ENCODE measurements around the gene CRIP2.

The CRIP2 gene

DNA sequence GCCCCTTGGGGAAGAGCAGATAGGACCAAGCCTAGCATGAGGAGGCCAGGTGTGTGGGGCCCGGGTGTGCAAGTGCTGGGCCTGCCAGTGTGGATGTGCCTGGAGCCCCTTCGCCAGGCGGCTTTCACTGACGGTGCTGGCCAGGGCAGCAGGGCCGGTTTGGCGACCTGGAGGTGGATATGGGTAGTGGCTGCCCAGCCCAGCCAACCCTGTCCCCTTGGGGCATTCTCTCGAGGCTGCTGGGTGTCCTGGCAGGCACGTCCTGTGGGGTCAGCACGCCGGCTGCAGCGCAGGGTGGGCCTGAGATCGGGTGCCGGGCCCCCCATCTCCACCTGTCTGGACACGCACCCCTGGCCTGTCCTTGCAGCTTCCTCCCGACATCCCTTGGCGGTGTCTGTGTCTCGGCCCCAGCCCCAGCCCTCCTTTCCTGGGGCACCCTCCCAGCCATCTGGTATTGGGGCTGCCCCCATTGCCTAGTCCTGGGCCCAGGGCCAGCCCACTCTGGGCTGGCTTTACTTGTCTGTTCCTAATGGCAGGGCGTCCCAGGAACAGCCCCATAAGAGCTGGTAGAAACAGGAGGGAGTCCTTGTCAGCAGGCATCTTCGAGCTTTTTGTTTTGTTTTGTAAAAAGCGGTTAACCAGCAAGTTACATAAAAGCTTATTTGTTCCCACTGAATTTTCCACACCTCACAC lies 7.2 kb upstream of the CRIP2 start:
- TF ChIP-seq, protein P1, sequence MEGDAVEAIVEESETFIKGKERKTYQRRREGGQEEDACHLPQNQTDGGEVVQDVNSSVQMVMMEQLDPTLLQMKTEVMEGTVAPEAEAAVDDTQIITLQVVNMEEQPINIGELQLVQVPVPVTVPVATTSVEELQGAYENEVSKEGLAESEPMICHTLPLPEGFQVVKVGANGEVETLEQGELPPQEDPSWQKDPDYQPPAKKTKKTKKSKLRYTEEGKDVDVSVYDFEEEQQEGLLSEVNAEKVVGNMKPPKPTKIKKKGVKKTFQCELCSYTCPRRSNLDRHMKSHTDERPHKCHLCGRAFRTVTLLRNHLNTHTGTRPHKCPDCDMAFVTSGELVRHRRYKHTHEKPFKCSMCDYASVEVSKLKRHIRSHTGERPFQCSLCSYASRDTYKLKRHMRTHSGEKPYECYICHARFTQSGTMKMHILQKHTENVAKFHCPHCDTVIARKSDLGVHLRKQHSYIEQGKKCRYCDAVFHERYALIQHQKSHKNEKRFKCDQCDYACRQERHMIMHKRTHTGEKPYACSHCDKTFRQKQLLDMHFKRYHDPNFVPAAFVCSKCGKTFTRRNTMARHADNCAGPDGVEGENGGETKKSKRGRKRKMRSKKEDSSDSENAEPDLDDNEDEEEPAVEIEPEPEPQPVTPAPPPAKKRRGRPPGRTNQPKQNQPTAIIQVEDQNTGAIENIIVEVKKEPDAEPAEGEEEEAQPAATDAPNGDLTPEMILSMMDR (IDR thresholded peaks at IDR 0.05): no peak

DNA sequence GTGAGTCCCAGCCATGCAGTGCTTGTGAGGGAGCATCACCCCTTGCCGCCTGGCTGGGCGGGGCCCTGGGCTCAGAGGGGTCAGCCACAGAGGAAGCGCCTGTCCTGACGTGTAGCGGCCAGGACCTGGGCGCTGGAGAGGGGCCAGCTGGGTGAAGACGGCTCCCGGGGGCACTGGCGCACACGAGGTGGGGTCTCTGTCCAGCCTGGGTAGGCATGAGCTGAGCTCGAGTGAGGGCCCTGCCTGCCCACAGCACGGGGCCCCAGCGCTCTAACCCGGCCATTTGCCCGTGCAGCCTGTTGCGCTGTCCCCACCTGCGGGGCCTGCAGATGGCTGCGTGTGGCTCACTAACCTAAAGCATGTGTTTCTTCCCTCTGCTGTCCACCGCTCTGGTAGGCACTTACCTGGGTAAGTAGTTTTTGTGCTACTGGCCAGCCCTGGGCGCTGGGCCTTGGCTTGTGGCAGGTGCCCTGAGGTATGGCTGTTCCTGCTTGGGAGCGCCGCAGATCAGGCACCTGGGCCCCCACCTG lies 6.6 kb upstream of the CRIP2 start:
- TF ChIP-seq, protein P1 (IDR thresholded peaks at IDR 0.05): no peak

DNA sequence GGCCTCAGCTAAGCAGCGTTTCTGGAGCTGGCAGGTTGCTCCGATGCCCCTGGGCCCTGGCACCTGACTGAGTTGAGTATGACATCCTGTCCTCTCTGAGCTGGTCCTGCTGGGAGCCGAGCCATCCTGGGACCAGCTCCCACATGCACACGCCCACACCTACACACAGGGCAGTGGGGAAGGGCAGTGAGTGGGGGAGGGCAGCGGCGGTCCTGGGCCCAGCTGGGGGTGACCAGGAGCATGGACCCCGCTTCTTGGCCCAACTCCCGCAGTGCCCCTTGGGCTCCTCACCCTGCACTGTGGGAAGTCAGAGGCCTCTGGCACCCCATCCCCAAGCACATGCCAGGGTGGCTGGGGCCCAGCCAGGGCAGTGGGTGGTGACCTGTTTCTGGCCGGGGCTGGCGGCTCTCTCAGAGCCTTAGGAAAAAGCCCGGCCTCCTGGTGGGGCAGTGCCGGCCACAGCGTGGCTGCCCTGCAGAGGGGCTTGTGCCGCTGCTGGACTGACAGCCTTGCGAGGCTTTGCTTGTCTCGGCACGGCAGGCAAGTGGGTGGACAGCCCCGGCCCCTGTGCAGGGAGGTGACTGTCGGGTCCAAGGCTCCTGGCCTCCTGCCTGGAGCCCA lies 5.9 kb upstream of the CRIP2 start:
- TF ChIP-seq, protein P1 (IDR thresholded peaks at IDR 0.05): no peak

DNA sequence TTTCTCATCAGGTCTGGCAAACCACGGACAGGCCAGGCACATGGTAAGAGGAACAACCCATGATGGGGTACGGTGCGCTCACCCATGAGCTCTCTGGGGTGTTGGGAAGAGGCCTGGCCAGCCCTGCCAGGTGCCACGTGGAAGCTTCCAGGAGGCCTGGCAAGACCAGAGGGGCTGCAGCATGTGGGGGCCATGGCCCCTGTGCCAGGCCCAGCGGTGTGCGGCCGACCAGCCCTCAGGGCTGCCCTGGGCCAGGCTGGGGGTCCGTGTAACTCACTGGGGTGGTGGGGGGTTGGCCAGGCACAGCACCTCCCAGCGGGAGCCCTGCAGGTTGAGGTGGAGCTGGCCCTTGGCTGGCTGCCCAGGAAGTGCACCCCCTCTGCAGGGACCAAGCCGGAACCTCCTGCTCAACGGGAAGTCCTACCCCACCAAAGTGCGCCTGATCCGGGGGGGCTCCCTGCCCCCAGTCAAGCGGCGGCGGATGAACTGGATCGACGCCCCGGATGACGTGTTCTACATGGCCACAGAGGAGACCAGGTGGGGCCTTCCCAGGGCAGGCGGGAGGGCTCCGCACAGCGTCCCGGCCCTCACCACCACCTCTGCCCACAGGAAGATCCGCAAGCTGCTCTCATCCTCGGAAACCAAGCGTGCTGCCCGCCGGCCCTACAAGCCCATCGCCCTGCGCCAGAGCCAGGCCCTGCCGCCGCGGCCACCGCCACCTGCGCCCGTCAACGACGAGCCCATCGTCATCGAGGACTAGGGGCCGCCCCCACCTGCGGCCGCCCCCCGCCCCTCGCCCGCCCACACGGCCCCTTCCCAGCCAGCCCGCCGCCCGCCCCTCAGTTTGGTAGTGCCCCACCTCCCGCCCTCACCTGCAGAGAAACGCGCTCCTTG lies 4.9 kb upstream of the CRIP2 start:
- TF ChIP-seq, protein P1 (IDR thresholded peaks at IDR 0.05): no peak

DNA sequence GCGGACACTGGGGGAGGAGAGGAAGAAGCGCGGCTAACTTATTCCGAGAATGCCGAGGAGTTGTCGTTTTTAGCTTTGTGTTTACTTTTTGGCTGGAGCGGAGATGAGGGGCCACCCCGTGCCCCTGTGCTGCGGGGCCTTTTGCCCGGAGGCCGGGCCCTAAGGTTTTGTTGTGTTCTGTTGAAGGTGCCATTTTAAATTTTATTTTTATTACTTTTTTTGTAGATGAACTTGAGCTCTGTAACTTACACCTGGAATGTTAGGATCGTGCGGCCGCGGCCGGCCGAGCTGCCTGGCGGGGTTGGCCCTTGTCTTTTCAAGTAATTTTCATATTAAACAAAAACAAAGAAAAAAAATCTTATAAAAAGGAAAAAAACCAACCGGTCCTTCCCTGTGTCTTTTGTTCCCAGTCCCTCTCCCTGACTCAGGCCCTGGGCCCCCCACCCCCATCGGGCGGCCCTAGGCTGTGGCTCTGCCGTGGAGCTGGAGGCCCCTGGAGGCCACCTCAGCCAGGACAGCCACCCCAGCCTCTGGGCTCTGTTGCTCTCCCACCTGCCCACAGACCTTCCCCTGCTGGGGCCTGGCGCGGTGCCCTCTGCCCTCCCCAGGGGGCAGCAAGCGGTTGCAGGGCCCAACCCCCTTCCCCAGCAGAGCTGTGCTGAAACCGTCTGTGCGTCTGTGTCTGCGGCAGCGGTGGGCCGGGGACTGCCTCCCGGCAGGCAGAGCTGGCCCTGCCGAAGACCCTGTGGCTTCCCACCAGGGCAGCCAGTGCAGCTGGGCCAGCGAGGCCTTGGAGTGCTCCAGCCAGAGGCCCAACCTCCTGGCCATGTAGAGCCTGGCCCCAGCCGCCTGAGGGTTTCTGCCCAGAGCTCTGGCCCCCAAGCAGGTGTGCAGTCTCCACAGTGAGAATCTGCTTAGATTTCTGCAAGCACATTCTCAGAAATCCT lies 4.0 kb upstream of the CRIP2 start:
- TF ChIP-seq, protein P1 (IDR thresholded peaks at IDR 0.05): no peak

DNA sequence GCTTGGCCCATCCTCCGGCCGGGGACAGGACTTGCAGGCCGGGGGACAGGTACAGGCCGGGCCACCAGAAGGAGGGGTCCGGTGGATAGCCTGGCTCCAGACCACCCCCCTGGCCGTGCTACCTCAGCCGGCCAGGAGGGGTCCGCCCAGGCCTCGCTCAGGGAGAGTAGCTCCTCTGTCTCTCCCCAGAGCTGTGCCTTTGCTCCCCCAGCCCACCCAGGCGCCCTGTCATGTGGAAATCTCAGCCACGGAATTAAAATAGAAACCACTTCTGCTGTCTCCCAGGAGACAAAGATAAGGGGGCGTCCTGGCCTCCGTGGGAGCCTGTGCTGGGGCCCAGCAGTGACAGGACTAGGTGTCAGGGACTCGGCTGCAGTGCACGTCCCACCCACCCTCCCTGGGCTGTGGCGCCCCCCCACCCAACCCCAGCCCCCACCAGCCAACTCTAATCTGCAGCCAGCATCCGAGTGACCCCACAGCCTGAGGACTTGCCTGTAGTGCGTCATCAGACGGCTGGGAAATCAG lies 3.3 kb upstream of the CRIP2 start:
- TF ChIP-seq, protein P1 (IDR thresholded peaks at IDR 0.05): no peak
